ENCODE data around the gene FIGN.

Gene FIGN

DNA sequence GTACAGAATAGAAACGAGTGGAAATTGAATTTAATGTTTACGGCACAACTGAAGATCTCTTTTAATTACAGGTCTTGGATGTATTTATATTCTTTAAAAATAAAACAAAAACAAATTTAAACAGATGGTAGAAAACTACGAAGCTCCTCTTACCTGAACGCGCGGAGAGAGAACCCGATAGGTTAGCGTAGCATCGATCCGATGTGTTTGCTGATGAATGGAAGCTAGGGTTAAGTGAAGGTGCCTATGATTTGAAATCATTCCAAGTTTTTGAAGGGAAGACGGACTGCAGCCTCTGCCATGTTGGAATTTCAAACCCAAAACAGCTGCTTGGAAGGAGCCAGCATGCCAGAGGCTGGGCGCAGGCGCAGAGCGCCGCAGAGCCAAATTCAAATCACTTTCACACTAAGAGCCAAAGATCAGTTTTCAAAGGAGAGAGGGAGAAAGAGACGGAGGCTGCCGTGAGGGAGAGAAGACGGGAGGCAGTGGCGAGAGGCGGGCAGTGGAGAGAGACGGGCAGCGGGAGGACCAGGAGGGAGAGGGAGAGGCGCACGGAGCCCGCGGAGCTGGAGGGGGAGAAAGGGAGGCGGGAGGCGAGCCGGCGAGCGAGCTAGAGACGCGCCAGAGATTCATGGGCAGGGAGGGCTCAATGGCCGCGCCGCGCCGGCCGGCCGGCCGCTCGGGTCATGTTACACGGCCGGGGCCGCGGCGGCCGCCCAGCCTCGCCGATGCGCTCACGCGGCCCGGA lies at the start of gene FIGN:
Gene FIGN (minus strand): TSS at position 324 of the 748 bp plus-strand sequence. CDS start 1,081 bp downstream, outside the sequence.
- no peak for DNase-seq (ENCODE audit: low spot score)

DNA sequence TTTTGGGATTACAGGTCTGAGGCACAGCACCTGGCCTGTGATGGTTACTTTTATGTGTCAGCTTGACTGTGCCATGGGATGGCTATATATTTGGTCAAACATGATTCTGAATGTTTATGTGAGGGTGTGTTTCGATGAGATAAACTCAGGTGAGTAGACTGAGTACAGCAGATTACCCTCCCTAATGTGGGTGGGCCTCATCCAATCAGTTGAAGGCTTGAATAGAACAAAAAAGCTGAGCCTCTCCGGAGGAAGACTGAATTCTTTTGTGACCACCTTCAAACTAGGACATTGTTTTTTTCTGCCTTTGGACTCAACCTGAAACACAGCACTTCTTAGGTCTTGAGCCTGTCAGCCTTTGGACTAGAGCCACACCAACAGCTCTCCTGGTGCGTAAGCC lies 49.4 kb upstream of the FIGN start:
- DNase-seq (ENCODE audit: low spot score): no peak

GRCh38 chr2:163779970-163780597 lies 44.3 kb upstream of the FIGN start:
- DNase-seq (ENCODE audit: low spot score): no peak

GRCh38 chr2:163778045-163778781 lies 42.4 kb upstream of the FIGN start:
- DNase-seq (ENCODE audit: low spot score): no peak

- DNase-seq (ENCODE audit: low spot score): no peak
Observed at GRCh38 chr2:163775304-163775703, 39.5 kb upstream of the FIGN start.

- DNase-seq (ENCODE audit: low spot score): no peak
Observed at GRCh38 chr2:163774862-163775261, 39.1 kb upstream of the FIGN start.

DNA sequence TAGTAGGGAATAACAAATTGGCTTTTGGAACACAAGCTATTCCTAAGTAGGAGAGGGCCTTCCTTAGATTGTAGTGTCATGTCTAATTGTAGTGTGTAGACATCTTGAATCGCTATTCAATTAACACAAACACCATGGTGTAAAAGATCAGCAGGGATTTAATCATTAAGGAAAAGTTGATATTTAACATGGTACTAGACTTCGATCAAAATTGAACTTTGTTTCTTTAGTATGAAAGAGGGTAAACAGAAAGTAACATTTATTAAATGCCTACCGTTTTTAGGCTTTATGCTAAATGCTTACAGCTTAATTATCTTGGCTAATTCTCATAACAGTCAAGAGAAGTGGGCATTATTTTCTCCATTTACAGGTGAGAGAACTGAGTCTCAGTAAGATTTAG lies 37.5 kb upstream of the FIGN start:
- no peak for DNase-seq (ENCODE audit: low spot score)

DNA sequence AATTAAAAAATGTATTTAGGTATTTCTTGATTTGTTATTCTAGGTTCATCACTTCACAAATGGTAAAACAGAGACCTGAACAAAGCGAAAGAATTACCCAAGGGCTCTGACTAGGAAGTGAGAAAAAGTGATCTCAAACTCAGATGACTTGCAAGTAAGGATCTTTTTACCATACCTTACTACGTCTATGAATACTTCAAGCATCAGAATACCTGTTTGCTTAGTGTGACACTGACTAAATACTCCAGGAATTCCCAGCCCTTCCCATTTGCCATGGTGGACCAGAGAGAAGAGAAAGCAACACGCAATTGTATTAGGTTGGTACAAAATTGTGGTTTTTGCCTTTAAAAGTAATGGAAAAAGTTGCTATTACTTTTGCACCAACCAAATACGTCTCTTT lies 35.8 kb upstream of the FIGN start:
- DNase-seq (ENCODE audit: low spot score): no peak

DNA sequence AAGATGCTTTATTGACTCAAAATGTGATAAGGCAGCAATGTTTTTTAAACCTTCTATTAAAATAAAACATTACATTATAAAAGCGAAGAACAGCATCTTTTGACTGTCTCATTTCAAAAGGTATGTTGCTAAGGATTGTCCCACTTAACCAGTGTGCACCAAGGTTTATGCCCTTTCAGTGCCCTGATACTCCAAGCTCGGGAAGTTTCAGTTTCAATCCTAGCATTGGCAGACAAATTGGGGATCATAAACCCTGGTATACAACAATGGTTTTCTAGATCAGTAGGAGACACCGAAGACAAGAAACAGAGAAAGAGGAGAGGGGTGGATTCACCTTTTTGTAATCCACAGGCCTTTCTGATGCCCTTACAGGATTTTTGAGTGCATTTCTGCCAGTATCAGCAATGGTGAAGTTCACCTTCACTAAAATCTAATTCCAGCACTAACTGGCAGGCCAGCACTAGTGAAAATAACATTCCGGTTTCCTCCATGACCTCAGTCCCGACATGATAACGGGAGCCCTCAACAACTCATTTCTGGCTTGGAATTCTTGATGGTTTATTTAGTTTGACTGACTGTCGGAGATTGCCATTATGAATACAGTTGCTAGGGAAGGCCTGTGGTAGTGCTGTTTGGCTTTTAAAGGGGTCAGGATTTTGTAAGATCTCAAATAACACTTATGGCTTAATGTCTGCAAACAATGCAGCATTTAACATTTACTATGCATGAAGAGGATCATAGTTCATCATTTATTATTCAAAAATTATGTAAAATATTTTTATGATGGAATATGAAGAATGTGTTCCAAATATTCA lies 33.3 kb upstream of the FIGN start:
- DNase-seq (ENCODE audit: low spot score): no peak

- no peak for DNase-seq (ENCODE audit: low spot score)
Observed at GRCh38 chr2:163767097-163767496, 31.3 kb upstream of the FIGN start.

DNA sequence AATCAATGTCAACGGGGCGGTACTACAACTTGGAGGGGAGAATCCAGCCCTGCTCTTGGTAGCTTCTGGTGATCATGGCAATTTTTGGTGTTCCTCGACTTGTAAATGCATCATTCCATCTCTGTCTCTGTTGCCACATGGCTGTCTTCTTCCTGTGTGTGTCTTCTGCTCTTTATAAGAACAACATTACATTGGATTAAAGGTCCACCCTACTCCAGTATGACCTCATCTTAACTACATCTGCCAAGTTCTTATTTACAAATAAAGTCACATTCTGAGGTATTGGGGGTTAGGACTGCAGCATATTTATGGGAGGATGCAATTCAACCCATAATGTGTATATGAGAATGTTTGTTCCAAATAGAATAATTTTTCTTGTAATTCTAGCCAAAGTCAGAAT lies 28.8 kb upstream of the FIGN start:
- no peak for DNase-seq (ENCODE audit: low spot score)

DNA sequence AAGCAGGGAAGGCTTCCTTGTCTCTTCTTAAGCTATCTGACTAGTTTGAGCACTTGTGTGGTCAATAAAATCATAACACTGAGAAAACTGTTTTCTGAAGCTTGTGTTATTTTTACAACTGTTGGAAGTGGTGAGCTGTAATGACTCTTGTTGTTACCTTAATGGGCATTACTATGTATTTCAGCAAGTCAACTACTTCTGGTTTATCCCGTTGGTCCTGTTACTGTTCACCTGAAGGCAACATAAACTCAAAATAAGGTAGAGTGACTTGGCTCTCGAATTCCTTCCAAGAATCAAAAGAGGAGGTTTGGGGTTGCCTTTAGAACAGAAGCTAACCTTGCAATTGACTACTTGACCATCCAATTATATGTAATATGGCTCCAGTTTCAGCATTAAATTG lies 23.2 kb upstream of the FIGN start:
- no peak for DNase-seq (ENCODE audit: low spot score)

GRCh38 chr2:163757814-163758213 lies 22.0 kb upstream of the FIGN start:
- no peak for DNase-seq (ENCODE audit: low spot score)

GRCh38 chr2:163756588-163756987 lies 20.8 kb upstream of the FIGN start:
- DNase-seq (ENCODE audit: low spot score): no peak

DNA sequence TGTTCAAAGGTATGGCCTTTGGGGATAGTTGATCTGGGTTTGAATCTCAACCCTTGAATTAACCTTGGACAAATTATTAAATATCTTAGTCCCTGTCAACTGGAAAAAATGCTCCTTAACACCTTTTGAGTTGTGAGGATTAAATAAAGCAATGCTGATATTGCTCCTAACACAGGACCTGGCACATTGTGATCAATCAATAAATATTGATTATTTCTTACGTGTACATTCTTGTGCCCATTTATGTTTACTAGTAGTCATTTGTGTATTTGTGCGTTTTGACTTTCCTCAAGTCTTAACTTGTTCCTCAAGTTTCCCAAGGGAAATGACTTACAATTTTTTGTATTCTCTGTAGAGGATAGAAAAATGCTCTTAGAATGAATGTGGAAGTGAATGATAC lies 19.6 kb upstream of the FIGN start:
- no peak for DNase-seq (ENCODE audit: low spot score)

- DNase-seq (ENCODE audit: low spot score): no peak
Observed at GRCh38 chr2:163753726-163754125, 17.9 kb upstream of the FIGN start.

DNA sequence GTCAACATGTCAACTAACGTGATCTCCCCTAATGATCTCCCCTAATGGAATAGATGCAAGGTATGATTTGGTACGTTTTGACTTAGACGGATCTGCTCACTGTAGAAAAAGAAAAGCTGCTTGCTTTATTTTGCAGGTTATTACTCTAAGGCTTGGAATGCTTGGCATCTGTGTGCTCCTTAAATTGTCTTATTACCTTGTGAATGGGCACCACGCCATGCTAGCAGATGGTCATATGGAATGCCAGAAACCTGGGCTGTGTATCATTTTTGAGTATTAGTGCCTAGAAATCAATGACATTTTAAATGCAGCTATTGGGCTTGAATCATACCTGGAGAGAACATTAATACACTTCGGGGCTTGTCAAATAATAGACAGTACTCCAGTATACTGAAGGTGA lies 16.5 kb upstream of the FIGN start:
- DNase-seq (ENCODE audit: low spot score): no peak

DNA sequence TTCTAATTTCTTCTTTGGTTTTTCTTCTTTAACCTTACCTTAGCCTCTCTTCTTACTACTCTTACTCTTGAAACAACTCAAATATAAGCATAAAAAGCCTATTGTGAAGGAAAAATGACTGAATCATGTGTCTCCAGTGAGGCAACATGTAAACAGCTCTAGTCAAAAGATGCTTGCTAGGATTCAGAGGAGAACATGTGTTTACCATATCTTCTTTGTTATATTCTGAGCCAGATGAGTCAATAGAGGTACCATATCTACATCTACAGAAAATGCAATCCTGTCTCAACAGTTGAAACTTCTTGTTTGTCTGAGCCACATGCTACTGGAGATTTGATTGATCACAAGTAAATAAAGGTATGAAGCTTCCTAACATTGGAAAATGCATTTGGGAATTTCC lies 15.9 kb upstream of the FIGN start:
- DNase-seq (ENCODE audit: low spot score): no peak

DNA sequence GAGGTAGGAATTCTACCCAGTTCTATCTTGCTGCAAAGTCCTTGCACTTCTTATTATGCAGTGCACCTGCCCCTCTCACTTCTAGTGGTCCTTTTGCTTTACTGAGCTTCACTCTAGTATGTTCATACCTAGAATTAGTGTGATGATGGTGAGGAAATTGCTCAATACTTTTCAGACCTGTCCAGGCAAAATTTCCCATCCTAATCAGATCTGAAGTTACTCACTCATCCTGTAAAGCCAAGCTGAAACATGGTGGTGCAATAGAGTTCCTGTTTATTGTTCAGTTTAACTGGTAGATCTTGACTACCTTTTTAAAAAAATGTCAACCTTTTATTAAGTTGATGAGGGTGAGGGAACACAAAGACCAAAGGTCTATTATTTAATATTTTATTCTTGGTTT lies 12.6 kb upstream of the FIGN start:
- no peak for DNase-seq (ENCODE audit: low spot score)

- DNase-seq (ENCODE audit: low spot score): no peak
Observed at GRCh38 chr2:163741435-163741834, 5.6 kb upstream of the FIGN start.

DNA sequence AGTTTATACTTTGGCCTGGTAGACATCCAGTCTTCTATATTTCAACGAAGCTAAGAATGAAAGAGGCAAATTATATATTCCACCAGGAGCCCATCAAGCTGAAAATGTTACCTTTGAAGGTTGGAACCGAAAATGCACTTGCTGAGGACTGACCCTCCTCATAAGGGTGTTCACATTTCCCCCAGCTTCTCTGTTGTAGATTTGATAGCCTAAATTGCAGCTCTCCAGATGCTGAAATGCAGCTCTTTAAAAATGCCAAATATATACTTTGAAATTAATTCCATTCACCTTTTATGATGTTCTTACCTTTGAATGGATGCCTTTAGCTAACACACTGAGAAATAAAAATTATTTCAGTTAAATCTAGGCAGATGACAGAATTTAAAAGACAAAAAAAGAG lies 1.8 kb upstream of the FIGN start:
- no peak for DNase-seq (ENCODE audit: low spot score)

GRCh38 chr2:163737190-163737439 lies 1.3 kb upstream of the FIGN start:
- no peak for DNase-seq (ENCODE audit: low spot score)
